ENCODE measurements around the gene CAPN5. TPM values are rescaled to one million over a fixed set of nuclear protein-coding genes. Genes with fewer than 3 reads are reported as not detected.
A peak's percentile ranks its signal among the peaks of the same experiment; 100 is the strongest.

CAPN5 gene
- total RNA-seq, 4 donors from 2014 or later = 15.9 to 24.5 (median 19.8) TPM

- DNase-seq (ENCODE audit: low spot score in 2 of 2) = no peak
- Histone ChIP-seq H3K4me1 (peaks cover 0 to 59% (median 39%) of the 10 kb centered on the region in 4 donors), H3K36me3 (no peaks in the 10 kb centered on the region), H3K4me3 (no peak overlapping the region), H3K9me3 (peaks cover 0 to 3% (median 0%) of the 10 kb centered on the region in 4 donors), H3K27me3 (no peaks in the 10 kb centered on the region), H3K27ac (peak overlapping the region in 1 of 4 donors; percentile 80)
- TF ChIP-seq, protein P1, sequence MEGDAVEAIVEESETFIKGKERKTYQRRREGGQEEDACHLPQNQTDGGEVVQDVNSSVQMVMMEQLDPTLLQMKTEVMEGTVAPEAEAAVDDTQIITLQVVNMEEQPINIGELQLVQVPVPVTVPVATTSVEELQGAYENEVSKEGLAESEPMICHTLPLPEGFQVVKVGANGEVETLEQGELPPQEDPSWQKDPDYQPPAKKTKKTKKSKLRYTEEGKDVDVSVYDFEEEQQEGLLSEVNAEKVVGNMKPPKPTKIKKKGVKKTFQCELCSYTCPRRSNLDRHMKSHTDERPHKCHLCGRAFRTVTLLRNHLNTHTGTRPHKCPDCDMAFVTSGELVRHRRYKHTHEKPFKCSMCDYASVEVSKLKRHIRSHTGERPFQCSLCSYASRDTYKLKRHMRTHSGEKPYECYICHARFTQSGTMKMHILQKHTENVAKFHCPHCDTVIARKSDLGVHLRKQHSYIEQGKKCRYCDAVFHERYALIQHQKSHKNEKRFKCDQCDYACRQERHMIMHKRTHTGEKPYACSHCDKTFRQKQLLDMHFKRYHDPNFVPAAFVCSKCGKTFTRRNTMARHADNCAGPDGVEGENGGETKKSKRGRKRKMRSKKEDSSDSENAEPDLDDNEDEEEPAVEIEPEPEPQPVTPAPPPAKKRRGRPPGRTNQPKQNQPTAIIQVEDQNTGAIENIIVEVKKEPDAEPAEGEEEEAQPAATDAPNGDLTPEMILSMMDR (IDR thresholded peaks at IDR 0.05) = no peak
- TF ChIP-seq POLR2A (IDR thresholded peaks at IDR 0.05) (no peak), EP300 (IDR thresholded peaks at IDR 0.05) (no peak)
- WGBS, 2 donors = 93 to 94% methylated on average over 2 of the region's 2 CpGs
Observed at GRCh38 chr11:77079666-77080065, 12.9 kb downstream of the CAPN5 start.

- DNase-seq (ENCODE audit: low spot score in 2 of 2) = peak in 1 of 2 donors; percentile 4
- Histone ChIP-seq H3K4me1 (peaks cover 0 to 59% (median 39%) of the 10 kb centered on the region in 4 donors), H3K9me3 (peaks cover 0 to 3% (median 0%) of the 10 kb centered on the region in 4 donors), H3K27me3 (no peaks in the 10 kb centered on the region), H3K36me3 (no peaks in the 10 kb centered on the region), H3K4me3 (no peak overlapping the region), H3K27ac (peak overlapping the region in 3 of 4 donors; percentile 66 to 88 (median 80))
- no peak for TF ChIP-seq POLR2A (IDR thresholded peaks at IDR 0.05)
- TF ChIP-seq EP300 (IDR thresholded peaks at IDR 0.05) = no peak
- TF ChIP-seq, protein P1 (IDR thresholded peaks at IDR 0.05) = no peak
- 79 to 92% methylated on average over 2 of the region's 2 CpGs for WGBS, 2 donors
Observed at GRCh38 chr11:77080643-77081210, 14.0 kb downstream of the CAPN5 start.

DNA sequence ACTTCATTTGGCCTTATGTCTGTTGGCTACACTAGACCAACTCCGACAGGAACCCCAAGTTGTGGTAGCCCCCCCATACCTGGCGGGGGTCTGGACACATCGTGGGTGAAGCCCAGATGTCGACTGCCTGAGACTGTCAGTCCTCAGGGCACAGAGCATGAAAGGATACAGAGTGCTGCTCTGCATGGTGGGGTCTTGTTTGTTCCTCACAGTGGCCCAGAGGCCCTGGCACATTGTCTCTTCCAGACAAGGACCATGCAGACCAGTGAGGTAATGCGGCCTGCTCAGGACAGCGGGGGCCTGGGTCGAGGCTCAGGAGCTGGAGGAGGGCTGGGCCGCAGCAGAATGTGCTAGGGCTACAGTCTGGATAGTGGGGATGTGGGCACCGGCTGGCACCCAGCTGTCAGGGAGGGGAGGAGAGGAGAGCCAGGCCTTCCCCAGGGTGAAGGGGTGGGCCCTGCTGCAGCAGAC, 14.6 kb downstream of the CAPN5 start:
- Histone ChIP-seq H3K27ac (peak overlapping the region in 3 of 4 donors; percentile 66 to 88 (median 80)), H3K36me3 (no peaks in the 10 kb centered on the region), H3K27me3 (no peaks in the 10 kb centered on the region), H3K9me3 (peaks cover 0 to 3% (median 0%) of the 10 kb centered on the region in 4 donors), H3K4me3 (no peak overlapping the region), H3K4me1 (peaks cover 0 to 64% (median 45%) of the 10 kb centered on the region in 4 donors)
- WGBS, 2 donors = 74 to 80% methylated on average over 8 to 9 of the region's 9 CpGs
- TF ChIP-seq POLR2A (IDR thresholded peaks at IDR 0.05) = no peak
- no peak for TF ChIP-seq EP300 (IDR thresholded peaks at IDR 0.05)
- TF ChIP-seq, protein P1 (IDR thresholded peaks at IDR 0.05) = no peak
- DNase-seq (ENCODE audit: low spot score in 2 of 2) = peak in 1 of 2 donors; percentile 12

DNA sequence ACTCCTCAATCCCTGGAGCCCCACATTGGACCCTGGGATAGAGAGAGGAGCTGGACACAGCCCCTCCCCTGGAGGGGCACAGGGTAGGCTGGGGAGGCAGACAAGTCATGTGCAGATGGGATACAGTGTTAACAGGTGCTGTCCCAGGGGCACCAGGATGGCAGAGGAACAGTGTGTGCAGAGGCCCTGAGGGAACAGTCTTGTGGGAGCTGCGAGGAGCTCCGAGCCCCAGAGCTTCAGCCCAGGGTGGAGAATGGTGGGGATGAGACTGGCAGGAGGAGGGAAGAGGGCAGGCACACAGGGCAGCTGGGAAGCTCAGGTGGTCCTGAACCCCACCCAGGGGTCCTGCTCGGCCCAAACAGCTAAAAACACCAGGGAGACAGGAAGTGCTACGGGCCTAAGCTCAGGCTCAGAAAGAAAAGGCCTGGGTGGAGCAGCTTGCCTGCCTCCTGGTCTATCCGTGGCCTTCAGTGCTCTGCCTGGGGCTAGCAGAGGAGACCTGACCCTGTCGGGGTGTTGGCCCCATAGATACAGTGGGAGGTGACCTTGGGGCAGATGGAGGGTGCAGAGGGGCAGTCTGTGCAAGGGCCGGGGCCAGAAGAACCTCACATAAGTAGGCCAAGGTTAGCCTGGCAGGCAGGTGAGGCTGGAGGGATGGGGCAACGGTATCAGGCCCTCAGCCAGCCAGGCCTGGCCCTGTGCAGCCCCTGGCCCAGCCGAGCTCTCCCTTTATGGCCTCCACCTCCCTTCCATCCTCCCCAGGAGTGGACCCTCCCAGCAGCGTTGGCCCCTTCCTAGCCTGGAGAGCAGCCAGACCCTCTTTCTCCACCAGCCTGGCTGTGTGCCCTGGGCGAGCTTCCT, 15.4 kb downstream of the CAPN5 start:
- Histone ChIP-seq H3K4me1 (peaks cover 0 to 72% (median 49%) of the 10 kb centered on the region in 4 donors), H3K9me3 (peaks cover 0 to 3% (median 0%) of the 10 kb centered on the region in 4 donors), H3K4me3 (peak overlapping the region in 1 of 4 donors; percentile 7), H3K36me3 (no peaks in the 10 kb centered on the region), H3K27me3 (no peaks in the 10 kb centered on the region), H3K27ac (peak overlapping the region in 3 of 4 donors; percentile 66 to 88 (median 80))
- DNase-seq (ENCODE audit: low spot score in 2 of 2) = peak in 1 of 2 donors; percentile 10
- TF ChIP-seq, protein P1 (IDR thresholded peaks at IDR 0.05) = no peak
- no peak for TF ChIP-seq EP300 (IDR thresholded peaks at IDR 0.05)
- TF ChIP-seq POLR2A (IDR thresholded peaks at IDR 0.05) = no peak
- WGBS, 2 donors = 33 to 41% methylated on average over 9 to 11 of the region's 11 CpGs

Data from tibial nerve (tissue), 4 donors.